ENCODE results near the gene SLC7A1. TPM values are rescaled to one million over a fixed set of nuclear protein-coding genes. Genes with fewer than 3 reads are reported as not detected.

Gene SLC7A1
- total and polyA plus RNA-seq, 2 of the 4 experiments (the other 2 are of a cell fraction) = 9.7 to 22.3 TPM

GRCh38 chr13:29484236-29484635 lies 111.3 kb downstream of the SLC7A1 start:
- Histone ChIP-seq H3K36me3 (ENCODE audit: control insufficient read depth, insufficient read depth, low read length) (no peaks in the 10 kb centered on the region), H3K9me1 (ENCODE audit: insufficient read depth, low read length) (no peaks in the 10 kb centered on the region), H3K18ac (ENCODE audit: low read depth, low read length) (no peak overlapping the region), H3K4me3 (ENCODE audit: insufficient read depth, low read depth, low read length) (no peak overlapping the region), H4K91ac (ENCODE audit: insufficient read depth, low read depth, low read length) (no peak overlapping the region), H2BK5ac (ENCODE audit: low read depth, low read length, poor library complexity, severe bottlenecking) (no peak overlapping the region), H2AK5ac (ENCODE audit: low read depth, low read length) (no peak overlapping the region), H2BK15ac (ENCODE audit: low read depth, low read length) (no peak overlapping the region), H3K23ac (ENCODE audit: low read depth, low read length) (no peak overlapping the region), H3K79me1 (ENCODE audit: low read depth in 1 of 2, low read length in 2 of 2) (no peaks in the 10 kb centered on the region), H3K4me2 (ENCODE audit: low read depth, low read length) (no peak overlapping the region), H3K9me3 (ENCODE audit: control insufficient read depth, insufficient read depth, low read length) (no peaks in the 10 kb centered on the region), H4K8ac (ENCODE audit: low read depth in 2 of 2, low read length in 2 of 2) (no peak overlapping the region), H2AK9ac (replicated peaks; ENCODE audit: low read depth, low read length, poor library complexity) (no peak overlapping the region), H3K56ac (ENCODE audit: extremely low read depth, insufficient read depth, low read length) (no peak overlapping the region), H3K27ac (ENCODE audit: insufficient read depth, low read length) (no peak overlapping the region), H4K5ac (ENCODE audit: low read depth, low read length) (no peak overlapping the region), H3K14ac (replicated peaks; ENCODE audit: low read depth, low read length) (no peak overlapping the region), H2AFZ (replicated peaks; ENCODE audit: low read length, poor library complexity) (no peak overlapping the region), H2BK120ac (ENCODE audit: low read depth, low read length) (no peak overlapping the region), H3K4ac (ENCODE audit: low read depth, low read length) (no peak overlapping the region), H4K20me1 (ENCODE audit: insufficient read depth, low read length) (no peaks in the 10 kb centered on the region), H2BK20ac (ENCODE audit: low read depth, low read length) (no peak overlapping the region), H3K9ac (ENCODE audit: low read depth, low read length) (no peak overlapping the region), H3K4me1 (ENCODE audit: control insufficient read depth, insufficient read depth, low read length) (no peaks in the 10 kb centered on the region), H3K27me3 (ENCODE audit: control insufficient read depth, insufficient read depth, low read length) (peaks cover 59% of the 10 kb centered on the region)
- no peak for ATAC-seq (ENCODE audit: low read depth)
- ChIA-PET POLR2A (ENCODE audit: unreplicated experiment) (no interaction called here), CTCF (no interaction called here)
- intact Hi-C loops (cut with micrococcal nuclease) = no loop called here
- no TSS peak for BruUV-seq (replicated peaks)
- dilution Hi-C loops (cut with HindIII; ENCODE audit: low sequenced_read_pairs, unreplicated experiment) = no loop called here
- no peak for DNase-seq
- TF ChIP-seq MAZ (IDR thresholded peaks at IDR 0.05; ENCODE audit: borderline replicate concordance, low read depth, low read length) (no peak), MAFK (IDR thresholded peaks at IDR 0.05; ENCODE audit: low read depth, low read length) (no peak), CTCF (conservative IDR thresholded peaks at IDR 0.05; ENCODE audit: low read depth, low read length) (no peak), SMC3 (IDR thresholded peaks at IDR 0.05; ENCODE audit: low read depth, low read length) (no peak), ELK1 (IDR thresholded peaks at IDR 0.05; ENCODE audit: borderline replicate concordance, low read depth, low read length) (no peak), RFX5 (IDR thresholded peaks at IDR 0.05; ENCODE audit: low read depth, low read length) (no peak), RAD21 (IDR thresholded peaks at IDR 0.05; ENCODE audit: low read length) (no peak), CHD1 (IDR thresholded peaks at IDR 0.05; ENCODE audit: low read depth, low read length) (no peak), NFE2L2 (IDR thresholded peaks at IDR 0.05; ENCODE audit: low read depth, low read length) (no peak), BHLHE40 (IDR thresholded peaks at IDR 0.05; ENCODE audit: low read depth, low read length) (no peak), MXI1 (IDR thresholded peaks at IDR 0.05; ENCODE audit: borderline replicate concordance, low read depth, low read length) (no peak), CEBPB (IDR thresholded peaks at IDR 0.05; ENCODE audit: low read depth, low read length) (no peak), USF2 (IDR thresholded peaks at IDR 0.05; ENCODE audit: low read depth, low read length) (no peak), RCOR1 (IDR thresholded peaks at IDR 0.05; ENCODE audit: insufficient replicate concordance, low read length) (no peak), FOS (IDR thresholded peaks at IDR 0.05; ENCODE audit: low read depth, low read length) (no peak), POLR2A (IDR thresholded peaks at IDR 0.05; ENCODE audit: low read depth, low read length) (no peak)
- in situ Hi-C loops (cut with MboI; ENCODE audit: low sequenced_read_pairs) = no loop called here
- 40% methylated on average over 1 of the region's 7 CpGs; no CpG with 5 or more reads in 1 of the 2 experiments for WGBS, 2 experiments (ENCODE audit: extremely low coverage in 2 of 2, insufficient read length in 1 of 2)
